Smooth muscle cell (in vitro differentiated cells): ENCODE measurements around the gene ZNF883. TPM values are rescaled to one million over a fixed set of nuclear protein-coding genes. Genes with fewer than 3 reads are reported as not detected.

Experiments used
- DNase-seq: peaks from one replicate; lab custom pipeline; 2025; ENCODE audit not compliant: unreplicated experiment; lab: John Stamatoyannopoulos, UW
- H2AFZ ChIP-seq: fragments of 200-600 bp; sonication (generic); 2 replicates; pipeline ENCODE4 v1.6.0; 2016; ENCODE audit warnings: antibody characterized with exemption, low read depth, mild to moderate bottlenecking
- H3F3A ChIP-seq: fragments of 200-600 bp; sonication (generic); 2 replicates; pipeline ENCODE4 v1.6.0; 2017; ENCODE audit warnings: antibody characterized with exemption, low read depth
- H3K27ac ChIP-seq: fragments of 200-600 bp; sonication (generic); 2 replicates; pipeline ENCODE4 v1.5.1; 2016; ENCODE audit warnings: low read depth, mild to moderate bottlenecking
- H3K27me3 ChIP-seq: fragments of 200-600 bp; sonication (generic); 2 replicates; pipeline ENCODE4 v1.6.1; 2016; ENCODE audit warnings: low read depth, mild to moderate bottlenecking
- H3K36me3 ChIP-seq: fragments of 200-600 bp; sonication (generic); 2 replicates; pipeline ENCODE4 v1.5.1; 2016; ENCODE audit warnings: low read depth
- H3K4me1 ChIP-seq: fragments of 200-600 bp; sonication (generic); 2 replicates; pipeline ENCODE4 v1.5.1; 2016; ENCODE audit warnings: low read depth
- H3K4me2 ChIP-seq: fragments of 200-600 bp; sonication (generic); 2 replicates; pipeline ENCODE4 v1.6.0; 2016; ENCODE audit warnings: mild to moderate bottlenecking
- H3K4me3 ChIP-seq: fragments of 200-600 bp; sonication (generic); 2 replicates; pipeline ENCODE4 v1.5.1; 2016; ENCODE audit warnings: mild to moderate bottlenecking
- H3K79me2 ChIP-seq: fragments of 200-600 bp; sonication (generic); 2 replicates; pipeline ENCODE4 v1.6.0; 2016; ENCODE audit warnings: low read depth, mild to moderate bottlenecking
- H3K9ac ChIP-seq: fragments of 200-600 bp; sonication (generic); 2 replicates; pipeline ENCODE4 v1.6.0; 2016; ENCODE audit warnings: low read depth
- H3K9me3 ChIP-seq: fragments of 200-600 bp; sonication (generic); replicated peaks from 2 replicates; pipeline ENCODE4 v1.5.1; 2016; ENCODE audit warnings: low read depth
- H4K20me1 ChIP-seq: fragments of 200-600 bp; sonication (generic); 2 replicates; pipeline ENCODE4 v1.6.0; 2016; ENCODE audit warnings: low read depth
- WGBS: methylation state at CpG from one replicate; pipeline ENCODE4 v1.1.7; 2016; ENCODE audit warnings: low lambda C conversion rate; 5-methylcytosine and 5-hydroxymethylcytosine counted together
- polyA plus RNA-seq: library from polyadenylated mRNA; unstranded; fragments of >200 nt; fragmentation: Nextera tagmentation; extraction: Ambion mirVana; gene quantifications from 2 replicates; pipeline ENCODE4 v1.2.1, GENCODE V29; 2016
- total RNA-seq: library from RNA; depleted of rRNA; stranded (reverse); fragments of >200 nt; gene quantifications from 2 replicates; pipeline ENCODE4 v1.2.3, GENCODE V29; 2014
- TF ChIP-seq, protein P1 (sequence below): fragments of 200-600 bp; sonication (generic); IDR thresholded peaks from 2 replicates; pipeline ENCODE4 v1.5.1; 2017; ENCODE audit warnings: borderline replicate concordance, mild to moderate bottlenecking, antibody characterized with exemption; ENCODE audit not compliant: insufficient read depth, poor library complexity, severe bottlenecking

The ZNF883 gene
- total and polyA plus RNA-seq, 2 experiments from 2014 or later: 1.7 to 9.9 TPM

DNA sequence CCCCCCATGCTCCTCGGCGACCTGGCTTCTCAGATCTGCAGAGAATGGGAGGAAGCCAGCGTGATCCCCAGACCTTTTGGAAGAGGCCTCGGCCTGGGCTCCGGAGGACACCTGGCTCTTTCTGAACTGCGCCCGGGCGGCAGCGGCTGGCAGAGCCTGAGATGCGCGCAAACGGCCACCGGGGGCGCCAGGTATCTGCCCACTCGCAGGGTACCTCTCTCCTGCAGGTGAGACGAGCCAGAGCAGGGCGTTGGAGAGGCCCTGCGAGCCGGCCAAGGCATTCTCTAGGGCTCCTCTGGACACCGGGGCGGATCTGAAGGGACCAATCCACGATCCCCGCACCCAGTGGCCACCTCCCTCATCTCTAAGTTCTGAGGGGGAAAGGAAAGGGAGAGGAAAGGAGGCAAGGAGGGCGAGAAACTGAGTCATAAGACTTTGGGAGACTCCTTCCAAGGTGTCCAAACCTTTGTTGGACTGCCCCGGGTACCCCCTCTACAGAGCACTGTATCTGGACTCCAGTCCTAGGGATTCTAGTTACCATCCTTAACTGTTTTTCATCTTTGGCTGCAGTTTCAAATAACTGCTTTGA, 66.3 kb downstream of the ZNF883 start:
- TF ChIP-seq, protein P1, sequence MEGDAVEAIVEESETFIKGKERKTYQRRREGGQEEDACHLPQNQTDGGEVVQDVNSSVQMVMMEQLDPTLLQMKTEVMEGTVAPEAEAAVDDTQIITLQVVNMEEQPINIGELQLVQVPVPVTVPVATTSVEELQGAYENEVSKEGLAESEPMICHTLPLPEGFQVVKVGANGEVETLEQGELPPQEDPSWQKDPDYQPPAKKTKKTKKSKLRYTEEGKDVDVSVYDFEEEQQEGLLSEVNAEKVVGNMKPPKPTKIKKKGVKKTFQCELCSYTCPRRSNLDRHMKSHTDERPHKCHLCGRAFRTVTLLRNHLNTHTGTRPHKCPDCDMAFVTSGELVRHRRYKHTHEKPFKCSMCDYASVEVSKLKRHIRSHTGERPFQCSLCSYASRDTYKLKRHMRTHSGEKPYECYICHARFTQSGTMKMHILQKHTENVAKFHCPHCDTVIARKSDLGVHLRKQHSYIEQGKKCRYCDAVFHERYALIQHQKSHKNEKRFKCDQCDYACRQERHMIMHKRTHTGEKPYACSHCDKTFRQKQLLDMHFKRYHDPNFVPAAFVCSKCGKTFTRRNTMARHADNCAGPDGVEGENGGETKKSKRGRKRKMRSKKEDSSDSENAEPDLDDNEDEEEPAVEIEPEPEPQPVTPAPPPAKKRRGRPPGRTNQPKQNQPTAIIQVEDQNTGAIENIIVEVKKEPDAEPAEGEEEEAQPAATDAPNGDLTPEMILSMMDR: no peak
- no peak for DNase-seq
- Histone ChIP-seq H3K4me3 (no peak overlapping the region), H4K20me1 (no peaks in the 10 kb centered on the region), H3F3A (no peaks in the 10 kb centered on the region), H3K4me1 (no peaks in the 10 kb centered on the region), H2AFZ (no peak overlapping the region), H3K9ac (no peak overlapping the region), H3K9me3 (no peaks in the 10 kb centered on the region), H3K27ac (no peak overlapping the region), H3K27me3 (no peaks in the 10 kb centered on the region), H3K36me3 (no peaks in the 10 kb centered on the region), H3K4me2 (no peak overlapping the region), H3K79me2 (no peaks in the 10 kb centered on the region)
- 40% methylated on average over 25 of the region's 25 CpGs for WGBS

- Histone ChIP-seq H3K4me3 (no peak overlapping the region), H3K9ac (no peak overlapping the region), H4K20me1 (no peaks in the 10 kb centered on the region), H3K27ac (no peak overlapping the region), H3K36me3 (no peaks in the 10 kb centered on the region), H2AFZ (no peak overlapping the region), H3F3A (no peaks in the 10 kb centered on the region), H3K9me3 (no peaks in the 10 kb centered on the region), H3K79me2 (no peaks in the 10 kb centered on the region), H3K4me2 (no peak overlapping the region), H3K27me3 (peaks cover 14% of the 10 kb centered on the region), H3K4me1 (no peaks in the 10 kb centered on the region)
- TF ChIP-seq, protein P1: no peak
- DNase-seq: no peak
These were observed 72.6 kb downstream of the ZNF883 start for GRCh38 chr9:112939418-112939817.

- Histone ChIP-seq H3K9ac (no peak overlapping the region), H3K9me3 (no peaks in the 10 kb centered on the region), H3K79me2 (no peaks in the 10 kb centered on the region), H3F3A (no peaks in the 10 kb centered on the region), H3K27ac (no peak overlapping the region), H4K20me1 (no peaks in the 10 kb centered on the region), H3K4me2 (no peak overlapping the region), H3K4me3 (no peak overlapping the region), H2AFZ (no peak overlapping the region), H3K4me1 (no peaks in the 10 kb centered on the region), H3K27me3 (peaks cover 32% of the 10 kb centered on the region), H3K36me3 (no peaks in the 10 kb centered on the region)
- DNase-seq: no peak
- TF ChIP-seq, protein P1: no peak
- 93% methylated on average over 2 of the region's 2 CpGs for WGBS
These were observed 78.3 kb downstream of the ZNF883 start for GRCh38 chr9:112933696-112934095.

DNA sequence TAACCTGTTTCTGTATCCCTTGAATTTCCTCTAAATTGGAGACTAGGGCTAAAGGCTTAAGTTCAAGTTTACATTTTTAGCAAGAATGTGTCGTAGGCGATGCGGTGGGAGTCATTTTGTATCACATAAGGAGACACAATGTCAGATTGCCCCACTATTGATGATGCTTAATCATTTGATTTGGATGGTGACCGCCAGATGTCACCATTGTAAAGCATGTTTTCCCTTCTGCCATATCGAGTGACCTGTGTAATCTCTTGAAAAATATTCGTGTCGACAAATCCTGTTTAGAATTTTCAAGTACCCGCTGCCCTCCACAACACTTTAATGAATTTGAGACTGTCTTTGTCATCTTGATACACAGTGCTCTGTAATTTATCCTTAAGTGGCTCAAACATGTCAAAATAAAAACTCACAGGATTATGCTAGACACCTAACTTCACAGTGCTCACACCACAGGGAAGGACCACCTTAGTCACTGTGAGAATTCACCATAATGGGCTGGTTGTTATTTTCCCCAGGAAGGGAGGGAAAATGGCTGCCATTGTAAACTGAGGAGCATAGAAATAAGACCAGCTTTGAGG, 86.8 kb downstream of the ZNF883 start:
- TF ChIP-seq, protein P1: peak; percentile 28
- whole genome bisulfite sequencing: 41% methylated on average over 8 of the region's 8 CpGs
- Histone ChIP-seq H3K4me3 (no peak overlapping the region), H4K20me1 (no peaks in the 10 kb centered on the region), H3K36me3 (no peaks in the 10 kb centered on the region), H3K27ac (no peak overlapping the region), H3K4me2 (no peak overlapping the region), H3K9me3 (no peaks in the 10 kb centered on the region), H3F3A (no peaks in the 10 kb centered on the region), H3K9ac (no peak overlapping the region), H3K27me3 (peaks cover under 1% of the 10 kb centered on the region), H3K79me2 (no peaks in the 10 kb centered on the region), H3K4me1 (no peaks in the 10 kb centered on the region), H2AFZ (peak overlapping the region; percentile 9)
- DNase-seq: no peak
